Calu3 (cell line): Measurements from ENCODE around the gene ABHD12. TPM values are rescaled to one million over a fixed set of nuclear protein-coding genes. Genes with fewer than 3 reads are reported as not detected.

Experiments
- BruUV-seq: library from RNA; stranded (reverse); fragments of 400-500 nt; replicated peaks from 2 replicates; lab custom pipeline; 2021; lab: Mats Ljungman, UMichigan
- CTCF ChIA-PET: fragments of 300-600 bp; sonication (Branson Sonifier 250); formaldehyde crosslinking; loops from one replicate; lab custom pipeline; 2022; ENCODE audit warnings: antibody characterized with exemption; lab: Charles Lee
- DNase-seq: peaks from one replicate; pipeline ENCODE4 v3.0.0; 2022
- H3K27ac Mint-ChIP-seq: one replicate; pipeline ENCODE4 v1.8.0; 2022; ENCODE audit warnings: mixed read lengths; ENCODE audit not compliant: unreplicated experiment
- H3K27me3 Mint-ChIP-seq: one replicate; pipeline ENCODE4 v1.8.0; 2022; ENCODE audit warnings: mixed read lengths; ENCODE audit not compliant: unreplicated experiment
- H3K36me3 Mint-ChIP-seq: one replicate; pipeline ENCODE4 v1.8.0; 2022; ENCODE audit warnings: mild to moderate bottlenecking, moderate library complexity, mixed read lengths; ENCODE audit not compliant: insufficient read depth, unreplicated experiment
- H3K4me1 Mint-ChIP-seq: one replicate; pipeline ENCODE4 v1.8.0; 2022; ENCODE audit warnings: mild to moderate bottlenecking, low read depth, mixed read lengths; ENCODE audit not compliant: unreplicated experiment
- H3K4me3 Mint-ChIP-seq: one replicate; pipeline ENCODE4 v1.8.0; 2022; ENCODE audit warnings: mild to moderate bottlenecking, low read depth, moderate library complexity, mixed read lengths; ENCODE audit not compliant: unreplicated experiment
- H3K9me3 Mint-ChIP-seq: one replicate; pipeline ENCODE4 v1.8.0; 2022; ENCODE audit warnings: low read depth, mixed read lengths; ENCODE audit not compliant: unreplicated experiment
- CTCF ChIP-seq: fragments of 200-600 bp; IDR thresholded peaks from one replicate; pipeline ENCODE4 v1.8.0; 2022; ENCODE audit warnings: antibody characterized with exemption; ENCODE audit not compliant: unreplicated experiment
- intact Hi-C: fragments of 100-400 bp; cut with micrococcal nuclease; formaldehyde crosslinking; loops from one replicate; pipeline ENCODE4 v1.10.0; 2022; ENCODE audit not compliant: unreplicated experiment
- total RNA-seq: library from RNA; stranded (reverse); gene quantifications from 2 replicates; pipeline ENCODE4 v1.2.3, GENCODE V29; 2022

Gene ABHD12
- total RNA-seq, 1 experiment from 2014 or later = 21.3 TPM

- no peak overlapping the region for H3K4me3 Mint-ChIP-seq
- intact Hi-C loops = no loop called here
- no TSS peak for BruUV-seq
- CTCF ChIA-PET = no interaction called here
- H3K4me1 Mint-ChIP-seq = no peaks in the 10 kb centered on the region
- H3K27me3 Mint-ChIP-seq = no peaks in the 10 kb centered on the region
- no peaks in the 10 kb centered on the region for H3K9me3 Mint-ChIP-seq
- no peak overlapping the region for H3K27ac Mint-ChIP-seq
- no peaks in the 10 kb centered on the region for H3K36me3 Mint-ChIP-seq
- TF ChIP-seq CTCF = no peak
- DNase-seq = no peak
These were observed 21.1 kb downstream of the ABHD12 start for GRCh38 chr20:25369529-25369928.

GRCh38 chr20:25368976-25369375, 21.7 kb downstream of the ABHD12 start:
- no TSS peak for BruUV-seq
- H3K4me1 Mint-ChIP-seq = no peaks in the 10 kb centered on the region
- H3K36me3 Mint-ChIP-seq = no peaks in the 10 kb centered on the region
- no peak overlapping the region for H3K27ac Mint-ChIP-seq
- H3K9me3 Mint-ChIP-seq = no peaks in the 10 kb centered on the region
- no peak overlapping the region for H3K4me3 Mint-ChIP-seq
- DNase-seq = no peak
- no peaks in the 10 kb centered on the region for H3K27me3 Mint-ChIP-seq
- CTCF ChIA-PET = no interaction called here
- intact Hi-C loops = no loop called here
- TF ChIP-seq CTCF = no peak

GRCh38 chr20:25368526-25368925, 22.1 kb downstream of the ABHD12 start:
- BruUV-seq = no TSS peak
- no peaks in the 10 kb centered on the region for H3K27me3 Mint-ChIP-seq
- no peak overlapping the region for H3K27ac Mint-ChIP-seq
- CTCF ChIA-PET = no interaction called here
- intact Hi-C loops = no loop called here
- no peaks in the 10 kb centered on the region for H3K36me3 Mint-ChIP-seq
- no peak for TF ChIP-seq CTCF
- no peaks in the 10 kb centered on the region for H3K9me3 Mint-ChIP-seq
- no peak overlapping the region for H3K4me3 Mint-ChIP-seq
- H3K4me1 Mint-ChIP-seq = no peaks in the 10 kb centered on the region
- no peak for DNase-seq

GRCh38 chr20:25364879-25365699, 25.5 kb downstream of the ABHD12 start:
- no peak overlapping the region for H3K27ac Mint-ChIP-seq
- no TSS peak for BruUV-seq
- no peaks in the 10 kb centered on the region for H3K36me3 Mint-ChIP-seq
- no peaks in the 10 kb centered on the region for H3K9me3 Mint-ChIP-seq
- no peak for TF ChIP-seq CTCF
- CTCF ChIA-PET = no interaction called here
- H3K4me3 Mint-ChIP-seq = no peak overlapping the region
- intact Hi-C loops = no loop called here
- no peaks in the 10 kb centered on the region for H3K4me1 Mint-ChIP-seq
- H3K27me3 Mint-ChIP-seq = no peaks in the 10 kb centered on the region
- no peak for DNase-seq
